Trophoblast cell (in vitro differentiated cells and primary cell): ENCODE results near the gene IL1RN.

ENCODE experiments used
- DNase-seq, 2 donors: peaks; one replicate each; pipeline ENCODE4 v3.0.0-alpha.2; 2016
- H2AFZ ChIP-seq: 2 replicates; pipeline ENCODE4 v1.6.1; 2013; ENCODE audit warnings: low read length, moderate library complexity, mild to moderate bottlenecking; ENCODE audit not compliant: insufficient read depth, poor library complexity
- H2AK5ac ChIP-seq: 2 replicates; pipeline ENCODE4 v1.6.1; 2013; ENCODE audit warnings: mild to moderate bottlenecking, low read length
- H2BK120ac ChIP-seq: 2 replicates; pipeline ENCODE4 v1.6.1; 2013; ENCODE audit warnings: low read length, mild to moderate bottlenecking, moderate library complexity; ENCODE audit not compliant: insufficient read depth, poor library complexity
- H2BK12ac ChIP-seq: 2 replicates; pipeline ENCODE4 v1.6.1; 2013; ENCODE audit warnings: mild to moderate bottlenecking, low read length, moderate library complexity
- H2BK5ac ChIP-seq: 2 replicates; pipeline ENCODE4 v1.6.1; 2013; ENCODE audit warnings: low read length, low read depth, moderate library complexity, mild to moderate bottlenecking; ENCODE audit not compliant: poor library complexity
- H3K14ac ChIP-seq: 2 replicates; pipeline ENCODE4 v1.6.1; 2013; ENCODE audit warnings: mild to moderate bottlenecking, low read length
- H3K18ac ChIP-seq: 2 replicates; pipeline ENCODE4 v1.6.1; 2013; ENCODE audit warnings: mild to moderate bottlenecking, low read length
- H3K23ac ChIP-seq: 2 replicates; pipeline ENCODE4 v1.6.1; 2013; ENCODE audit warnings: low read length
- H3K27ac ChIP-seq: 2 replicates; pipeline ENCODE4 v1.5.1; 2013; ENCODE audit warnings: low read depth, mild to moderate bottlenecking, inconsistent platforms, low read length, moderate library complexity
- H3K27me3 ChIP-seq: 2 replicates; pipeline ENCODE4 v1.6.1; 2013; ENCODE audit warnings: inconsistent platforms, mild to moderate bottlenecking, low read length, moderate library complexity; ENCODE audit not compliant: insufficient read depth
- H3K36me3 ChIP-seq, 2 experiments: 1 replicate in 1 of 2; 2 replicates in 1 of 2; pipeline ENCODE4 v1.6.1; 2013; ENCODE audit warnings: low read length in 2 of 2, mild to moderate bottlenecking in 2 of 2, moderate library complexity in 1 of 2; ENCODE audit not compliant: insufficient read depth in 2 of 2, control insufficient read depth in 1 of 2
- H3K4ac ChIP-seq: 2 replicates; pipeline ENCODE4 v1.6.1; 2013; ENCODE audit warnings: low read depth, mild to moderate bottlenecking, low read length, moderate library complexity
- H3K4me1 ChIP-seq, 2 experiments: 1 replicate in 1 of 2; 2 replicates in 1 of 2; pipeline ENCODE4 v1.6.1; 2013; ENCODE audit warnings: low read length in 2 of 2, mild to moderate bottlenecking in 2 of 2, moderate library complexity in 1 of 2; ENCODE audit not compliant: insufficient read depth in 2 of 2, control insufficient read depth in 1 of 2
- H3K4me2 ChIP-seq: 2 replicates; pipeline ENCODE4 v1.6.1; 2013; ENCODE audit warnings: inconsistent platforms, mild to moderate bottlenecking, low read length, moderate library complexity
- H3K4me3 ChIP-seq: 2 replicates; pipeline ENCODE4 v1.5.1; 2013; ENCODE audit warnings: mild to moderate bottlenecking, low read depth, low read length, inconsistent platforms
- H3K79me1 ChIP-seq: one replicate; pipeline ENCODE4 v1.6.1; 2013; ENCODE audit warnings: low read length
- H3K79me2 ChIP-seq: 2 replicates; pipeline ENCODE4 v1.6.1; 2013; ENCODE audit warnings: low read length, mild to moderate bottlenecking; ENCODE audit not compliant: control insufficient read depth, insufficient read depth, poor library complexity
- H3K9ac ChIP-seq: 2 replicates; pipeline ENCODE4 v1.6.1; 2013; ENCODE audit warnings: mild to moderate bottlenecking, low read length
- H3K9me3 ChIP-seq: 2 replicates; pipeline ENCODE4 v1.6.1; 2013; ENCODE audit warnings: low read depth, mild to moderate bottlenecking, control low read depth, inconsistent platforms, low read length; ENCODE audit not compliant: insufficient read depth
- H4K12ac ChIP-seq: 2 replicates; pipeline ENCODE4 v1.6.1; 2013; ENCODE audit warnings: low read depth, mild to moderate bottlenecking, low read length, moderate library complexity
- H4K8ac ChIP-seq: 2 replicates; pipeline ENCODE4 v1.6.1; 2013; ENCODE audit warnings: low read depth, mild to moderate bottlenecking, low read length, moderate library complexity
- H4K91ac ChIP-seq: one replicate; pipeline ENCODE4 v1.6.1; 2013; ENCODE audit warnings: low read depth, mild to moderate bottlenecking, low read length, moderate library complexity
- WGBS: extraction: QIAGEN DNeasy Blood & Tissue Kit; methylation state at CpG from one replicate; pipeline ENCODE4 v1.1.7; 2013; ENCODE audit warnings: missing lambda C conversion rate; ENCODE audit not compliant: insufficient read length, insufficient coverage; ENCODE audit errors: extremely low coverage; 5-methylcytosine and 5-hydroxymethylcytosine counted together

The IL1RN gene

GRCh38 chr2:113112441-113112840 lies 15.0 kb upstream of the IL1RN start:
- Histone ChIP-seq H3K23ac (no peak overlapping the region), H3K36me3 (no peaks in the 10 kb centered on the region), H4K8ac (no peak overlapping the region), H2BK120ac (no peak overlapping the region), H4K91ac (no peak overlapping the region), H2AFZ (no peak overlapping the region), H3K4me1 (peaks cover under 1 to 3% of the 10 kb centered on the region in 2 experiments), H3K9ac (no peak overlapping the region), H3K27me3 (no peaks in the 10 kb centered on the region), H2BK12ac (no peak overlapping the region), H3K4me2 (no peak overlapping the region), H2AK5ac (no peak overlapping the region), H3K9me3 (peaks cover 2% of the 10 kb centered on the region), H3K4me3 (no peak overlapping the region), H3K79me2 (no peaks in the 10 kb centered on the region), H2BK5ac (no peak overlapping the region), H3K18ac (no peak overlapping the region), H3K27ac (no peak overlapping the region), H3K79me1 (no peaks in the 10 kb centered on the region), H3K14ac (no peak overlapping the region), H4K12ac (no peak overlapping the region), H3K4ac (no peak overlapping the region)
- no peak for DNase-seq
- WGBS, result no CpG with 5 or more reads among the region's 8 CpGs

DNA sequence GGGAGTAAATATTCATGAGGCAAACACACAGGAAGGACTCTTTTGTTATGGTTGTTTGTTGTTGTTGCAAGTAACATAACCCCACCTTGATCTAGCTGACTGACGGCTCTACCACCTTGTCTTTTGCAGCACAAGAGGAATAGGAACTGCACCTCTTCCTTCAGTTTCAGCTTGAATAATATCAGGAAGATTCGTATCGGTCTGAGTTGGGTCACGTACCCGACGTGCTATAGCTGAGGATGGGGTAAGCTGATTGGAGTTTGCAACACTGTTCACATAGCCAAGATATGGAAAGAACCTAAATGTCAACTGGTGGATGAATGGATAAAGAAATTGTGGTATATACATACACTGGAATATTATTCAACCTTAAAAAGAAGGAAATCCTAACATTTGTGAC lies 14.5 kb upstream of the IL1RN start:
- H3K4me2 ChIP-seq, result no peak overlapping the region
- H2BK5ac ChIP-seq, result no peak overlapping the region
- H2BK12ac ChIP-seq, result no peak overlapping the region
- no peak overlapping the region for H3K9ac ChIP-seq
- no peaks in the 10 kb centered on the region for H3K36me3 ChIP-seq
- H3K9me3 ChIP-seq, result peaks cover 2% of the 10 kb centered on the region
- no peak overlapping the region for H4K91ac ChIP-seq
- H2AFZ ChIP-seq, result no peak overlapping the region
- H3K14ac ChIP-seq, result no peak overlapping the region
- no peak for DNase-seq
- H3K4me1 ChIP-seq, result peaks cover 5 to 7% of the 10 kb centered on the region in 2 experiments
- no peak overlapping the region for H3K4ac ChIP-seq
- no peak overlapping the region for H4K8ac ChIP-seq
- no peak overlapping the region for H3K18ac ChIP-seq
- no peak overlapping the region for H3K4me3 ChIP-seq
- WGBS, result no CpG with 5 or more reads among the region's 6 CpGs
- H3K79me1 ChIP-seq, result no peaks in the 10 kb centered on the region
- H3K23ac ChIP-seq, result no peak overlapping the region
- H3K27ac ChIP-seq, result no peak overlapping the region
- H4K12ac ChIP-seq, result no peak overlapping the region
- H2BK120ac ChIP-seq, result no peak overlapping the region
- H3K79me2 ChIP-seq, result no peaks in the 10 kb centered on the region
- no peak overlapping the region for H2AK5ac ChIP-seq
- H3K27me3 ChIP-seq, result no peaks in the 10 kb centered on the region

GRCh38 chr2:113113807-113114206 lies 13.6 kb upstream of the IL1RN start:
- Histone ChIP-seq H3K79me2 (no peaks in the 10 kb centered on the region), H3K9me3 (peaks cover 2% of the 10 kb centered on the region), H3K18ac (no peak overlapping the region), H2AK5ac (no peak overlapping the region), H3K9ac (no peak overlapping the region), H3K27me3 (no peaks in the 10 kb centered on the region), H3K4ac (no peak overlapping the region), H3K4me2 (no peak overlapping the region), H4K12ac (no peak overlapping the region), H3K79me1 (no peaks in the 10 kb centered on the region), H2AFZ (no peak overlapping the region), H3K4me3 (no peak overlapping the region), H3K27ac (no peak overlapping the region), H3K23ac (no peak overlapping the region), H2BK12ac (no peak overlapping the region), H2BK5ac (no peak overlapping the region), H4K91ac (no peak overlapping the region), H4K8ac (no peak overlapping the region), H2BK120ac (no peak overlapping the region), H3K14ac (no peak overlapping the region), H3K36me3 (no peaks in the 10 kb centered on the region), H3K4me1 (peaks cover 5 to 7% of the 10 kb centered on the region in 2 experiments)
- WGBS, result no CpG with 5 or more reads among the region's 3 CpGs
- DNase-seq, result no peak

DNA sequence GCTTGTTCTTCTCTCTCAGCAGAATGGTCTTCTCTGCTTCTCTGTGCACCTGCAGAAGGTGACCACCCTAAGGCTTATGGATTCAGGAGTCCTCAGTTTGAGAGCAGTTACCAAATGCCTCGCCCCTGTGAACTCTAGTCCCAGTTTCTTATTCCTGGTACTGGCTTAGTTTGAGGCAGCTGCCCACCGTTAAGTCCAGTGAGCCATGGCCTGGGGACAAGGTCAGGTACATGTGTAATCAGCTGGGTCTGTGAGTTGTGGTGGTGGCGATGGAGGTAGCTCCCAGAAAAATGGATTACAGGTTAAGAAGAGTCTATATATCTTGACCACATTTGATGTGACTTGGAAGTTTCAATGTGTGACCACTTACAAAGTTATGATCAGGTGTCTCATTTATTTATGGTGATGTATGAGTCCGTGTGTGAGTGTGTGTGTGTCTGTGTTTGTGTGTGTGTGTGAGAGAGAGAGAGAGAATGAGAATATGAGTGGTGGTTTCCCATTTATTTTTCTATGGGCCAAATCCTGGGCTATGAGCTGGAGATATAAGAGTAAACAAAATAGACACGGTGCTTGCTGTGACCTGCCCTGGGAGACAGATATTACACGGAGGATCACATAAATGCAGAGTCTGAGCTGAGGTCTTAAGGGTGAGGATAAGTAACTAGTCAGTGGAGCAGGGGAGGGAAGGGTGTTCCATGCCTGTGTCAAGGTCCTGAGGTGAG lies 13.0 kb upstream of the IL1RN start:
- Histone ChIP-seq H3K23ac (no peak overlapping the region), H2BK120ac (no peak overlapping the region), H3K4me3 (no peak overlapping the region), H3K9me3 (peaks cover 2% of the 10 kb centered on the region), H3K4me1 (peaks cover 5 to 7% of the 10 kb centered on the region in 2 experiments), H3K79me1 (no peaks in the 10 kb centered on the region), H3K14ac (no peak overlapping the region), H3K4me2 (no peak overlapping the region), H4K8ac (no peak overlapping the region), H2BK5ac (no peak overlapping the region), H3K36me3 (no peaks in the 10 kb centered on the region), H2AFZ (no peak overlapping the region), H3K9ac (no peak overlapping the region), H4K91ac (no peak overlapping the region), H3K4ac (no peak overlapping the region), H3K27me3 (no peaks in the 10 kb centered on the region), H2AK5ac (no peak overlapping the region), H2BK12ac (no peak overlapping the region), H4K12ac (no peak overlapping the region), H3K18ac (no peak overlapping the region), H3K79me2 (no peaks in the 10 kb centered on the region), H3K27ac (no peak overlapping the region)
- DNase-seq, result no peak
- WGBS, result no CpG with 5 or more reads among the region's 6 CpGs
